BJ (cell line): ENCODE data around the gene LRRN4. TPM values are rescaled to one million over a fixed set of nuclear protein-coding genes. Genes with fewer than 3 reads are reported as not detected.

Experiments
- CTCF ChIA-PET: fragments of 350-600 bp; formaldehyde crosslinking; extraction: SDS; loops from one replicate; lab custom pipeline; 2021; ENCODE audit warnings: antibody characterized with exemption, inconsistent platforms; lab: Yijun Ruan, JAX
- POLR2A ChIA-PET: fragments of 300-600 bp; sonication (Branson Sonifier 250); formaldehyde crosslinking; extraction: SDS; loops from one replicate; lab custom pipeline; 2021; ENCODE audit warnings: antibody characterized with exemption; lab: Charles Lee
- DNase-seq: peaks from one replicate; pipeline ENCODE4 v3.0.0-alpha.2; 2011; ENCODE audit warnings: low read depth
- H3K27me3 ChIP-seq: 2 replicates; pipeline ENCODE4 v1.6.0; 2011; ENCODE audit warnings: low read length; ENCODE audit not compliant: control insufficient read depth, insufficient read depth
- H3K36me3 ChIP-seq: 2 replicates; pipeline ENCODE4 v1.5.1; 2011; ENCODE audit warnings: low read length; ENCODE audit not compliant: control insufficient read depth, insufficient read depth
- H3K4me3 ChIP-seq: 2 replicates; pipeline ENCODE4 v1.5.1; 2011; ENCODE audit warnings: low read depth, mild to moderate bottlenecking, control low read depth, low read length
- polyA plus RNA-seq: library from polyadenylated mRNA; depleted of rRNA; stranded (reverse); fragments of >200 nt; gene quantifications from 2 replicates; pipeline ENCODE4 v1.2.3, GENCODE V29; 2011
- TF ChIP-seq, protein P1 (sequence below): IDR thresholded peaks from 2 replicates; pipeline ENCODE4 v1.5.1; 2011; ENCODE audit warnings: low read depth, mild to moderate bottlenecking, control low read depth, inconsistent platforms, low read length, moderate library complexity; ENCODE audit not compliant: insufficient read depth

LRRN4 gene
- polyA plus RNA-seq, 1 experiment: 0.06 TPM

DNA sequence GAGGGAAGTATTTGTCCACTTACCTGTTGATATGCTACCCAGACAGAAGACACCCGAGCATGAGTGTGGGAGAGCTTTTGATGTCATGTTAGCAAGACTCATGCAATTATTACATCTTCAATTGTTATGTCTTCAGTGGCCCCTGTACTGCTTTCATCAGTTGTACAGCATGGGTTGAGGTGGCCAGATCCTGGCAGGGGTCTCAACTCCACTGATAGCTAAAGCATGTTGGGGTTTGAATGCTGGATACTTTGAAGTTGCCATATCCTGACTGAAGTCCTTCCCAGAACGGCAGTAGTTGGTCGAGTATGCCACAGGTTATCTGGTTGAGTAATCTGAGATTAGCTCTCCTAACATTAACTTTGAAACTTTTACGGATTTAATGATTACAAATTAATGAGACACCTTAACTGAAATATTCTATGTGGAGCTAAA, 46.7 kb downstream of the LRRN4 start:
- POLR2A ChIA-PET: no interaction called here
- no peak for DNase-seq
- TF ChIP-seq, protein P1, sequence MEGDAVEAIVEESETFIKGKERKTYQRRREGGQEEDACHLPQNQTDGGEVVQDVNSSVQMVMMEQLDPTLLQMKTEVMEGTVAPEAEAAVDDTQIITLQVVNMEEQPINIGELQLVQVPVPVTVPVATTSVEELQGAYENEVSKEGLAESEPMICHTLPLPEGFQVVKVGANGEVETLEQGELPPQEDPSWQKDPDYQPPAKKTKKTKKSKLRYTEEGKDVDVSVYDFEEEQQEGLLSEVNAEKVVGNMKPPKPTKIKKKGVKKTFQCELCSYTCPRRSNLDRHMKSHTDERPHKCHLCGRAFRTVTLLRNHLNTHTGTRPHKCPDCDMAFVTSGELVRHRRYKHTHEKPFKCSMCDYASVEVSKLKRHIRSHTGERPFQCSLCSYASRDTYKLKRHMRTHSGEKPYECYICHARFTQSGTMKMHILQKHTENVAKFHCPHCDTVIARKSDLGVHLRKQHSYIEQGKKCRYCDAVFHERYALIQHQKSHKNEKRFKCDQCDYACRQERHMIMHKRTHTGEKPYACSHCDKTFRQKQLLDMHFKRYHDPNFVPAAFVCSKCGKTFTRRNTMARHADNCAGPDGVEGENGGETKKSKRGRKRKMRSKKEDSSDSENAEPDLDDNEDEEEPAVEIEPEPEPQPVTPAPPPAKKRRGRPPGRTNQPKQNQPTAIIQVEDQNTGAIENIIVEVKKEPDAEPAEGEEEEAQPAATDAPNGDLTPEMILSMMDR: no peak

GRCh38 chr20:6006603-6006949, 47.3 kb downstream of the LRRN4 start:
- Histone ChIP-seq H3K27me3 (no peaks in the 10 kb centered on the region), H3K4me3 (peak overlapping the region; percentile 83), H3K36me3 (peaks cover 3% of the 10 kb centered on the region)
- TF ChIP-seq, protein P1: no peak
- CTCF ChIA-PET: interaction anchor here (1.0 kb wide), 1 partner anchor 478 kb away, joined by 3 read pairs; no protein-coding TSS in a partner anchor
- POLR2A ChIA-PET: no interaction called here
- no peak for DNase-seq

More for the DNA sequence above, 46.7 kb downstream of the LRRN4 start:
- Histone ChIP-seq H3K4me3 (peak overlapping the region; percentile 83), H3K36me3 (peaks cover 3% of the 10 kb centered on the region), H3K27me3 (no peaks in the 10 kb centered on the region)
- CTCF ChIA-PET: interaction anchor here (1.0 kb wide), 1 partner anchor 478 kb away, joined by 3 read pairs; no protein-coding TSS in a partner anchor

GRCh38 chr20:6000871-6001270, 53.0 kb downstream of the LRRN4 start:
- no peak for DNase-seq
- Histone ChIP-seq H3K4me3 (no peak overlapping the region), H3K27me3 (no peaks in the 10 kb centered on the region), H3K36me3 (no peaks in the 10 kb centered on the region)
- CTCF ChIA-PET: interaction anchor here (0.6 to 2.1 kb wide), 5 partner anchors 8 to 471 kb away, joined by 3 to 8 read pairs (median 3); no protein-coding TSS in a partner anchor
- TF ChIP-seq, protein P1: no peak
- POLR2A ChIA-PET: no interaction called here

DNA sequence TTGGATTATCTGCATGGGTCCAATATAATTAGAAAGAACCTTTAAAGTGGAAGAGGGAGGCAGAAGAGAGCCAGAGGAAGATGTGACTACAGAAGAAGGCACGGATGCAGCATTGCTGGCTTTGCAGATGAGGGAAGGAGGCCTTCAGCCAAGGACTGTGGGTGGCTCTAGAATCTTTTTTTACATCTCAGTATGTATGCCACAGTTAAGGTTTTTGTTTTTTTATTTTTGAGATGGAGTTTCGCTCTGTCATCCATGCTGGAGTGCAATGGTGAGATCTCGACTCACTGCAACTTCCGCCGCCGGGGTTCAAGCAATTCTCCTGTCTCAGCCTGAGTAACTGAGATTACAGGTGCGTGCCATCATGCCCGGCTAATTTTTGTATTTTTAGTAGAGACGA, 54.1 kb downstream of the LRRN4 start:
- H3K36me3 ChIP-seq: no peaks in the 10 kb centered on the region
- H3K4me3 ChIP-seq: no peak overlapping the region
- POLR2A ChIA-PET: no interaction called here
- DNase-seq: no peak
- TF ChIP-seq, protein P1: no peak
- CTCF ChIA-PET: no interaction called here
- H3K27me3 ChIP-seq: no peaks in the 10 kb centered on the region

DNA sequence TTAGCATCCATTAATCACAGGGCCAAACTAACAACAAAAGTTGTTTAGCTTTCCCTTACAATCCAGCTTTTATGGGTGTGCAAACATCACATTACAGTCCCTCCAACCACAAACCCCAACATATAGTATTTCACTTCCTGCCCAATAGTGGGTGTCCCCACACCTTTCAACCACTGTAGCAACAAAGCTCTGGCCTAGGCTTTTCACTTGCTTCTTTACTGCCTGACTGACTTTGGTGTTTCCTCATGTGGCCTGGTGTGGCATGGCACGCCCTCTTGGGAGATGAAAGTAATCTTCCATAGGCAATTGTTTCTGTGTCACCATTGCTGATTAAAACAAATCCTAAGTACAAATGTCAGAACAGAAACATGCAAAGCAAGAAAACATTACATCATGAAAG, 57.1 kb downstream of the LRRN4 start:
- ChIA-PET POLR2A (no interaction called here), CTCF (interaction anchor here (1.2 kb wide), 1 partner anchor 468 kb away, joined by 3 read pairs; no protein-coding TSS in a partner anchor)
- no peak for DNase-seq

More for the DNA sequence above, 57.1 kb downstream of the LRRN4 start:
- TF ChIP-seq, protein P1: no peak
- no peak overlapping the region for H3K4me3 ChIP-seq
- no peaks in the 10 kb centered on the region for H3K27me3 ChIP-seq
- no peaks in the 10 kb centered on the region for H3K36me3 ChIP-seq
